ENCODE data around the gene GPATCH4.
"Not testable (repeated sequence)": the region's sequence is repeated elsewhere in the genome, so short reads cannot be mapped to it uniquely, and the experiment has no call there.

Gene GPATCH4

DNA sequence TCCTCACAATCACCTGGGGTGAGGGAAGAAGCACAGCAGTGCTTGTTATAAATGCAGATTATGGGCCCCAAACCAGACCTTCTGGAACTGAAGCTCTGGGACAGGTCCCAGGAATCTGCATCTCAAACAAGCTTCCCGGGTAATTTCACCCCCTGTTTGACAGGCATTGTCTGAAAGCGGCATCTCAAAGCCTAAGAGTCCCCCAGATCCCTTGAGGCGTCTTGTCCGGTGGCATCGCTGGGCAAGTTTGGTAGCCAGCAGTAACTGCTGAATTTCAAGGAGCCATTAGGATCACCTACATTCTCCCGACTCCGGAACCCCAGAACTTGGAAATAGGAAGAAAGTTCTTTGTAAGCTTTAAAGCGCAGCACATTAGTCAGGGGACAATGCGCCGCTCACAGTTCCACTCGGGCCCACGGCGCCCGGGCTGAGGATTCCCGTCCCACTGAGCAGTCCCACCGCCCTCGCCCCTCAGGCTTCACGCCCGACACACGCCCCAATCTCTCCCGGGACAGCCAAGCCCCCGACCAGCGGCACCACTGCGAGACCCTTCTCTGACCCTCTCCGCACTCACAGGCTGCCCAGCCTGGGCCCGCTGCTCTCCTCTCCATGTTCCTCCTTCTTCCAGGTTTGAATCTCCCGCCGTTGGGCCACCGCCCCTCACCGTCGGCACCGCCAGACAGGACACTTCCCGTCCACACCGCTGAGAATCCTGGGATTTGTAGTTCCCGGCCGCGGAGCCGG lies 29.2 kb downstream of the GPATCH4 start, which contains the start of gene IQGAP3:
Gene IQGAP3, minus strand, starts transcription at position 647 of the 744 bp plus-strand sequence. Its CDS starts 36 bp downstream, at position 611.
- peak; percentile 81 for DNase-seq

GRCh38 chr1:156571261-156571852 lies 29.9 kb downstream of the GPATCH4 start:
- DNase-seq: no peak

DNA sequence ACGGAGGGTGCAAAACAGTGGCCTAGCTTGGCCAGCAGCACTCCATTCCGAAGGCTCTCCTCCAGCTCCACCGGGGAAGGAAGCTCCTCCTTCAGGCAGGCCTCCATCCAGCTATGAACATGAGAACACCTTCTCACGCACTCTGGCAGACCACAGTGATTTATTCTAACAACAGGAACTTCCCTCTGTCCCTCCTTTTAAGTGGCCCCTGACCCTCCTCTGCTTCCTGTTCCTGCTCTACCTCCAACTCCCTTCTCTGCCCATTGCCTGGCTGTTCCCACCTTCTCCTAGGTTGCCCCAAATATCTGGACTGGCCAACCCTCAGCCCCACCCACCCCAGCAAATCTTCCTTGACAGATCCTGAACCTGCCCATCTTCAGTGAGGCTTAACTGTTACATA lies 34.8 kb downstream of the GPATCH4 start:
- DNase-seq: no peak

- DNase-seq: no peak
These were observed 35.8 kb downstream of the GPATCH4 start for GRCh38 chr1:156565519-156565918.

- DNase-seq: no peak
These were observed 40.6 kb downstream of the GPATCH4 start for GRCh38 chr1:156560585-156561163.

DNA sequence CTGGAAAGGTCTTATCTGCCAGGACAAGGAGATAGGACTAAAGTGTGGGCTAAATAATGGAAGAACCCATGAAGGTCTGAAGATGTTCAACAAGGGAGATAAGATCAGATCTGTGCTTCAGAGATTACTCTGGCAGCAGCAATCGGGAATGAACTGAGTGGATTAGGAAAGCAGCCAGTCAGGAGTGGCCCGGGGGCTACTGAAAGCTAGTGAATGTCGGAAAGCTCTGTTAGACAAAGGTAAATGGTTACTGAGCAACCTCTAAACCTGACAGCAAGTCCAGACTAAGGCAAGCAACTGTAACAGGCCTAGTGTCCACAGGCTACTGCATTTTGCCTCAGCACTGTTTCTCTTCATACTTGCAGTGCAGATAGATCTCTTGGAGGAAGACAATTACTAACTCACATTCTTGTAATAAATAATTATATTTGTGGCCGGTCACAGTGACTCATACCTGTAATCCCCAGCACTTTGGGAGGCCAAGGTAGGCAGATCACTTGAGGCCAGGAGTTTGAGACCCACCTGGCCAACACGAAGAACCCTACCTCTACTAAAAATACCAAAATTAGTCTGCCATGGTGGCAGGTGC lies 41.4 kb downstream of the GPATCH4 start:
- no peak for DNase-seq

- no peak for DNase-seq
These were observed 42.0 kb downstream of the GPATCH4 start for GRCh38 chr1:156559086-156559796.

- DNase-seq: no peak
These were observed 44.9 kb downstream of the GPATCH4 start for GRCh38 chr1:156556354-156556753.

- no peak for DNase-seq
These were observed 45.6 kb downstream of the GPATCH4 start for GRCh38 chr1:156555715-156556114.

- DNase-seq: no peak
These were observed 46.3 kb downstream of the GPATCH4 start for GRCh38 chr1:156554971-156555370.

- no peak for DNase-seq
These were observed 47.3 kb downstream of the GPATCH4 start for GRCh38 chr1:156553860-156554485.

- DNase-seq: not testable (repeated sequence)
These were observed 48.3 kb downstream of the GPATCH4 start for GRCh38 chr1:156552937-156553336.

DNA sequence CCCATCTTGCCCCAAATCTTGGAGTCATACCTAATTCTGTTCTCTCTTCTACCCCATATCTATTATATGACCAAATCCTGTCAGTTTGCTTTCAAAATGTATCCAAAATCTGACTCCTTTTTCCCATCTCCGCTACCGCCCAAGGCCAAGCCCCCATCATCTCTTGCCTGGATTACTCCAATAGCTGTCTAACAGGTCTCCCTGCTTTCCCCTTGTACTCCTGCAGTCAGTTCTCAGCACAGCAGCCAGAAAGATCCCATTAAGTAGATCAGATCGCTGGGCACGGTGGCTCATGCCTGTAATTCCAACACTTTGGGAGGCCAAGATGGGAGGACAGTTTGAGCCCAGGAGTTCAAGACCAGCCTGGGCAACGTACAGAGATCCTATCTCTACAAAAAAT lies 48.8 kb downstream of the GPATCH4 start:
- no peak for DNase-seq

GRCh38 chr1:156551869-156552268 lies 49.4 kb downstream of the GPATCH4 start:
- DNase-seq: no peak

- no peak for DNase-seq
These were observed 50.1 kb downstream of the GPATCH4 start for GRCh38 chr1:156551066-156551643.

DNA sequence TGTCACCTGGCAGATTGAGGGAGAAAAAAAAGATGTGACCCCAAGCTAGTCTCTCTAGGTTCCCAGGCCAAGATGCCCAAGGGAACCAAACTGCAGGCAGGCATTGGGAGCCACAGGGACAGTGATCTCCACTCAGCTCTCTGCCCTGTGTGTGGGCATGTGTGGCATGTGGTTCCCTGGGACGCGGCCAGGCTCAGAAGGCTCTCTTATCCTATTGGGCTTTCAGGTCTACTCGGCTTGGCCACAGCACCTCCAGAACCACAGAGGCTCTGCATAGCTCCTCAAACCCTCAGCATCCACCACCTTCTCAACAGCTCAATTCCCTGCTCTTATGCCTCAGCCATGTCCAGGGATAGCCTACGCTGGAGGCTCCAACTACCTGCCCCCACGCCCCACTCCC lies 50.9 kb downstream of the GPATCH4 start:
- no peak for DNase-seq

DNA sequence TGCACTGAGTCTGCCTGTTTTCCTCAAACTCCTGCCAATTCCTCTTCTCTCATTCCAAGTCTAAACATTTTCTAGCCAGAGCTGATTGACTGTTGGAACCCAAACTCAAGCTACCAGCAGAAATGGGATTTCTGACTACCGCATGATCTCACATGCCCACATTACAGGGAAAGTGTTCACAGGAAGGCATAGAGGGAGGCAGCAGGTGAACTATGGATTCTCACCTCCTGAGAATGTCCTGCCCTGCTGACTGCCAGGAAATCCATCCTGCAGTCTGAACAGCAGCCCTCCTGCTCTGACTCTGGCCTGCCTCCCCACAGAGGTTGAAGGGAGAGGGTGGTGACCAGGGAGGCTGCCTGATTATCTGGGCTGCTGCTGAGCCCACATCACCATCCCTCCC lies 51.4 kb downstream of the GPATCH4 start:
- DNase-seq: no peak

DNA sequence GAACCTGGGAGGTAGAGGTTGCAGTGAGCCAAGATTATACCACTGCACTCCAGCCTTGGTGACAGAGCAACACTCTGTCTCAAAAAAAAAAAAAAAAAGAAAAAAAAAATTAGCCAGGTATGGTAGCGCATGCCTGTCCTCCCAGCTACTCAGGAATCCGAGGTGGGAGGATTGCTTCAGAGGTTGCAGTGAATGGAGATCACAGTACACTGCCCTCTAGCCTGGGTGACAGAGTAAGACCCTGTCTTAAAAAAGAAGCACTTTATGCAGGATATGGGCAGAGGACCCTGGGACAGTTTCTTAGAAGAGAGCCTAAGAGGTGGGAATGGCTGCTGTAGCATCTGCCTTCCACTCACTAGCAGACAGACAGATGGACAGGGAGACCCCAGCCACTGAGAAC lies 51.9 kb downstream of the GPATCH4 start:
- DNase-seq: no peak

DNA sequence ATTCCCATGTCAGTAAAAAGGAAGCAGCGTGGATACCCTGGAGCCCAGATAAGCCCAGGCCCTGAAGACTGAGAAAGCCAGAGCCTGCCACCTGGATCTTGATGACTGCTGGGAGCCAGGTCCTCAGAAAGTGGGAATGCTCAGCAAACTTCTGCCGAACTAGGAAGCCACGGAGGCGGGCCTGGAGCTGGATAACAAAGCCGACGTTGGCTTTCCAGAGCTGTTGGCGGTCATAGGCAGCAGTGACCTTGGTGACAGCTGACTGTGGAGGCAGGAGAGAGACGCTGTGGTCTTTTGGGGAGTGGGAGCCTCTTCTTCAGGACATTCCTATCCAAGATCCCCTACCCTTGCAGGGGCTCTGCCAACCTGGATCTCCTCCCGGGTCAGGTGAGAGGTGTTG lies 53.3 kb downstream of the GPATCH4 start:
- no peak for DNase-seq

- DNase-seq: no peak
These were observed 53.8 kb downstream of the GPATCH4 start for GRCh38 chr1:156547434-156547833.

DNA sequence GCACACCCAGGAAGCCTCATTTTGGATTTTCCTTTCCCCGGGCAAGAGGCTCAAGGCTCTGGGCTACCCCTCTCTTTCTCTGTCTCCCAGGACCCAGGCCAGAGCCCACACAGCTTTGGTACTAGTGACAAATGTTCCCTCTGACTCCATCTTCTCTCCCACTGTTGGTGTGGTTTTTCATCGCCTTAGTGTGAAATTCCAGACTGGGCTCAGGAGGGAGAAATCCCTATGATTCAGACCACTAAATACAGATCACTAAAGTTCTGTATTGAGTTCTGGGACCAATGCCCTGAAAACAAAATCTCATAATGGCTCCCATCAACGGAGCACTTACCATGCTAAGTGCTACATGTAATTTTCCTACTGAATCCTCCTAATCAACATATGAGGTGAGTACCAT lies 55.0 kb downstream of the GPATCH4 start:
- no peak for DNase-seq

DNA sequence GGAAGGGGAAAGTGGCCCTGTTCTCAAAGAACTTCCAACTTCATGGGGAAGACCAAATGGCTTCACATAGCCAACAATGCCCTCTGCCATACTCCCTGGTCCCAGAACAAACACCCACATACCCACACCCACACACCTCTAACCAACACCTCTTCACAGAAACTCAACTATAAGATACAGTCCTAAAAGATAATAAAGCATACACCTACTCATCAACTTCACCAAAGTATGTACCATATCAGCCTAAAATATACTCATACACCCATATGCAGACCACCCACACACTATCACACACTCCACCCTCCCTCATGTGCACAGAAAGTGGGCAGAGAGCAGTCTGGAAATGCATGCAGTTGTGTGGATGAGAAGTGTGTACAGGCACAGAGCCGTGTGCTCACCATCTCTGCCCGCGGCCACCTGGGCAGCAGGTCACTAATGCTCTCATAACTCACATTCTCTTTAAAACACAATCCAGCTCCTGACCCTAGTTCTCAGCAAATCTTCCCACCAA lies 56.6 kb downstream of the GPATCH4 start:
- no peak for DNase-seq
